WTC11 (cell line): Measurements from ENCODE around the gene MAPRE2. TPM values are rescaled to one million over a fixed set of nuclear protein-coding genes. Genes with fewer than 3 reads are reported as not detected.

Source experiments
- ATAC-seq: fragments of 200-7000 bp; cut with Tn5 transposase; 2 replicates; pipeline ENCODE4 v1.10.0; 2021; ENCODE audit warnings: mild to moderate bottlenecking, moderate library complexity
- CTCF ChIA-PET: fragments of 300-600 bp; sonication (Branson Sonifier 250); formaldehyde crosslinking; loops from one replicate; lab custom pipeline; 2021; ENCODE audit warnings: antibody characterized with exemption; lab: Charles Lee
- POLR2A ChIA-PET: fragments of 350-600 bp; sonication (Branson Sonifier 250); formaldehyde crosslinking; loops from one replicate; lab custom pipeline; 2021; ENCODE audit warnings: antibody characterized with exemption; lab: Charles Lee
- DNase-seq: peaks from one replicate; pipeline ENCODE4 v3.0.0; 2021; ENCODE audit warnings: low spot score
- H3K27ac Mint-ChIP-seq: 2 replicates; pipeline ENCODE4 v1.8.0; 2021; ENCODE audit warnings: mixed read lengths
- H3K27me3 Mint-ChIP-seq: 2 replicates; pipeline ENCODE4 v1.8.0; 2021; ENCODE audit warnings: low read depth, mild to moderate bottlenecking, moderate library complexity, mixed read lengths
- H3K36me3 Mint-ChIP-seq: 2 replicates; pipeline ENCODE4 v1.8.0; 2021; ENCODE audit warnings: mixed read lengths
- H3K4me1 Mint-ChIP-seq: 2 replicates; pipeline ENCODE4 v1.8.0; 2022; ENCODE audit warnings: mixed read lengths
- H3K4me3 Mint-ChIP-seq: 2 replicates; pipeline ENCODE4 v1.8.0; 2021; ENCODE audit warnings: mild to moderate bottlenecking, moderate library complexity, mixed read lengths
- H3K9me3 Mint-ChIP-seq: 2 replicates; pipeline ENCODE4 v1.8.0; 2021; ENCODE audit warnings: mixed read lengths
- CBFB ChIP-seq: sonication (generic); formaldehyde crosslinking; IDR thresholded peaks from 2 replicates; pipeline ENCODE4 v1.8.1; 2022; ENCODE audit warnings: mild to moderate bottlenecking, low read depth, missing genetic modification reagents
- E2F4 ChIP-seq: sonication (generic); formaldehyde crosslinking; IDR thresholded peaks from 2 replicates; pipeline ENCODE4 v1.8.1; 2022; ENCODE audit warnings: low read depth, mild to moderate bottlenecking, moderate library complexity, missing genetic modification reagents, borderline replicate concordance
- ETV6 ChIP-seq: sonication (generic); formaldehyde crosslinking; IDR thresholded peaks from 2 replicates; pipeline ENCODE4 v1.8.1; 2022; ENCODE audit warnings: mild to moderate bottlenecking, missing genetic modification reagents
- FOXP1 ChIP-seq: sonication (generic); formaldehyde crosslinking; IDR thresholded peaks from 2 replicates; pipeline ENCODE4 v1.8.0; 2022; ENCODE audit warnings: missing genetic modification reagents, mild to moderate bottlenecking, moderate library complexity, borderline replicate concordance
- FOXP4 ChIP-seq: sonication (generic); formaldehyde crosslinking; IDR thresholded peaks from 2 replicates; pipeline ENCODE4 v1.8.0; 2022; ENCODE audit warnings: mild to moderate bottlenecking, missing genetic modification reagents
- IRF2 ChIP-seq: sonication (generic); formaldehyde crosslinking; IDR thresholded peaks from 2 replicates; pipeline ENCODE4 v1.8.0; 2022; ENCODE audit warnings: low read depth, missing genetic modification reagents, borderline replicate concordance
- JAZF1 ChIP-seq: fragments of 250-450 bp; sonication (Bioruptor Pico); IDR thresholded peaks from 2 replicates; pipeline ENCODE4 v1.9.0; 2021; ENCODE audit warnings: moderate library complexity, mild to moderate bottlenecking, inconsistent platforms
- JUN ChIP-seq: sonication (generic); formaldehyde crosslinking; IDR thresholded peaks from 2 replicates; pipeline ENCODE4 v1.8.0; 2023; ENCODE audit warnings: mild to moderate bottlenecking, missing genetic modification reagents
- NR2C2 ChIP-seq: sonication (generic); formaldehyde crosslinking; IDR thresholded peaks from 2 replicates; pipeline ENCODE4 v1.8.0; 2022; ENCODE audit warnings: mild to moderate bottlenecking, missing genetic modification reagents
- OVOL2 ChIP-seq: fragments of 250-450 bp; sonication (Bioruptor Pico); IDR thresholded peaks from 2 replicates; pipeline ENCODE4 v1.9.0; 2021; ENCODE audit warnings: mild to moderate bottlenecking, borderline replicate concordance
- RORB ChIP-seq: fragments of 250-450 bp; sonication (Bioruptor Pico); IDR thresholded peaks from 2 replicates; pipeline ENCODE4 v1.9.0; 2021; ENCODE audit warnings: mild to moderate bottlenecking
- SOX15 ChIP-seq: fragments of 250-450 bp; sonication (Bioruptor Pico); IDR thresholded peaks from 2 replicates; pipeline ENCODE4 v1.9.0; 2021; ENCODE audit warnings: mild to moderate bottlenecking
- ZNF219 ChIP-seq: sonication (generic); formaldehyde crosslinking; IDR thresholded peaks from 2 replicates; pipeline ENCODE4 v1.8.0; 2023; ENCODE audit warnings: missing genetic modification reagents, mild to moderate bottlenecking, borderline replicate concordance
- ZNF396 ChIP-seq: fragments of 250-450 bp; sonication (Bioruptor Pico); IDR thresholded peaks from 2 replicates; pipeline ENCODE4 v1.8.0; 2021; ENCODE audit warnings: mild to moderate bottlenecking, moderate library complexity, borderline replicate concordance
- ZNF532 ChIP-seq: fragments of 250-450 bp; sonication (Bioruptor Pico); IDR thresholded peaks from 2 replicates; pipeline ENCODE4 v1.9.0; 2021; ENCODE audit warnings: mild to moderate bottlenecking, borderline replicate concordance
- ZSCAN18 ChIP-seq: fragments of 250-450 bp; sonication (Bioruptor Pico); IDR thresholded peaks from 2 replicates; pipeline ENCODE4 v2.1.2; 2022; ENCODE audit warnings: mild to moderate bottlenecking, moderate library complexity
- total RNA-seq: library from RNA; stranded (reverse); gene quantifications from 3 replicates; pipeline ENCODE4 v1.2.3, GENCODE V29; 2021
- TF ChIP-seq, protein P1 (sequence below): sonication (generic); formaldehyde crosslinking; IDR thresholded peaks from 2 replicates; pipeline ENCODE4 v1.8.1; 2023; ENCODE audit warnings: mild to moderate bottlenecking, missing genetic modification reagents, moderate library complexity
- TF ChIP-seq, protein P2 (sequence below): sonication (generic); formaldehyde crosslinking; IDR thresholded peaks from 2 replicates; pipeline ENCODE4 v1.8.1; 2022; ENCODE audit warnings: mild to moderate bottlenecking, moderate library complexity, missing genetic modification reagents

MAPRE2 gene
- total RNA-seq, 1 experiment from 2014 or later = 20.4 TPM

- no peaks in the 10 kb centered on the region for H3K9me3 Mint-ChIP-seq
- ChIA-PET POLR2A (no interaction called here), CTCF (no interaction called here)
- no peak overlapping the region for H3K27ac Mint-ChIP-seq
- H3K36me3 Mint-ChIP-seq = no peaks in the 10 kb centered on the region
- peaks cover 17% of the 10 kb centered on the region for H3K4me1 Mint-ChIP-seq
- DNase-seq (no peak), ATAC-seq (no peak)
- H3K27me3 Mint-ChIP-seq = no peaks in the 10 kb centered on the region
- no peak overlapping the region for H3K4me3 Mint-ChIP-seq
- TF ChIP-seq E2F4 (CRISPR knock-in tag) (no peak), OVOL2 (no peak), ETV6 (CRISPR knock-in tag) (no peak), IRF2 (no peak), RORB (CRISPR knock-in tag) (no peak), FOXP4 (CRISPR knock-in tag) (no peak), ZNF219 (no peak), ZNF532 (no peak), NR2C2 (CRISPR knock-in tag) (no peak), FOXP1 (CRISPR knock-in tag) (no peak), CBFB (CRISPR knock-in tag) (no peak), JAZF1 (CRISPR knock-in tag) (no peak), JUN (CRISPR knock-in tag) (no peak), SOX15 (no peak), ZSCAN18 (CRISPR knock-in tag) (no peak), ZNF396 (CRISPR knock-in tag) (no peak)
- TF ChIP-seq, protein P1, sequence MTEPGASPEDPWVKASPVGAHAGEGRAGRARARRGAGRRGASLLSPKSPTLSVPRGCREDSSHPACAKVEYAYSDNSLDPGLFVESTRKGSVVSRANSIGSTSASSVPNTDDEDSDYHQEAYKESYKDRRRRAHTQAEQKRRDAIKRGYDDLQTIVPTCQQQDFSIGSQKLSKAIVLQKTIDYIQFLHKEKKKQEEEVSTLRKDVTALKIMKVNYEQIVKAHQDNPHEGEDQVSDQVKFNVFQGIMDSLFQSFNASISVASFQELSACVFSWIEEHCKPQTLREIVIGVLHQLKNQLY (CRISPR knock-in tag) = no peak
- TF ChIP-seq, protein P2, sequence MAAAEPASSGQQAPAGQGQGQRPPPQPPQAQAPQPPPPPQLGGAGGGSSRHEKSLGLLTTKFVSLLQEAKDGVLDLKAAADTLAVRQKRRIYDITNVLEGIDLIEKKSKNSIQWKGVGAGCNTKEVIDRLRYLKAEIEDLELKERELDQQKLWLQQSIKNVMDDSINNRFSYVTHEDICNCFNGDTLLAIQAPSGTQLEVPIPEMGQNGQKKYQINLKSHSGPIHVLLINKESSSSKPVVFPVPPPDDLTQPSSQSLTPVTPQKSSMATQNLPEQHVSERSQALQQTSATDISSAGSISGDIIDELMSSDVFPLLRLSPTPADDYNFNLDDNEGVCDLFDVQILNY (CRISPR knock-in tag) = no peak
These were observed 18.7 kb upstream of the MAPRE2 start for GRCh38 chr18:35022426-35023001.
